HepG2 (cell line): Measurements from ENCODE around the gene JUND. TPM values are rescaled to one million over a fixed set of nuclear protein-coding genes. Genes with fewer than 3 reads are reported as not detected.

Source experiments
- AGO1 ChIP-seq: fragments of 200-400 bp; formaldehyde crosslinking; IDR thresholded peaks from 2 replicates; pipeline ENCODE4 v1.6.1; 2017; ENCODE audit warnings: mild to moderate bottlenecking, low read depth, low read length, moderate library complexity; ENCODE audit not compliant: poor library complexity, severe bottlenecking
- BHLHE40 ChIP-seq: IDR thresholded peaks from 2 replicates; pipeline ENCODE4 v1.6.1; 2011; ENCODE audit warnings: low read length, improper control_type of control experiment
- HNRNPH1 ChIP-seq: fragments of 200-400 bp; formaldehyde crosslinking; optimal IDR thresholded peaks from 2 replicates; pipeline ENCODE3; 2017; ENCODE audit warnings: mild to moderate bottlenecking, low read depth, low read length
- MBNL3 ChIP-seq: fragments of 250-450 bp; sonication (Bioruptor Pico); conservative IDR thresholded peaks from 2 replicates; pipeline ENCODE4 v1.8.0; 2022; ENCODE audit warnings: mild to moderate bottlenecking, inconsistent platforms
- ZNF777 ChIP-seq: sonication (generic); formaldehyde crosslinking; IDR thresholded peaks from 2 replicates; pipeline ENCODE4 v1.4.0; 2020; ENCODE audit warnings: missing genetic modification reagents
- ZNF788 ChIP-seq: sonication (generic); formaldehyde crosslinking; IDR thresholded peaks from 2 replicates; pipeline ENCODE4 v1.5.0; 2020; ENCODE audit warnings: mild to moderate bottlenecking, missing genetic modification reagents, borderline replicate concordance
- polyA plus RNA-seq, 8 experiments: library from polyadenylated mRNA; depleted of rRNA in 3 of 8; stranded (reverse) in 7 of 8; unstranded in 1 of 8; fragments of >200 nt; fragmentation: Illumina TruSeq in 4 of 8; extraction: Trizol in 4 of 8; gene quantifications; 2 replicates each; pipeline versions ENCODE4 v1.2.1 to v1.2.3, GENCODE V29; 2011 to 2016; ENCODE audit warnings: low read depth in 4 of 8, missing spikeins in 1 of 8, mixed read lengths in 1 of 8; ENCODE audit not compliant: insufficient read depth in 1 of 8
- total RNA-seq, 5 experiments: library from RNA; depleted of rRNA; stranded (reverse); fragments of >200 nt; fragmentation: Illumina TruSeq; extraction: Trizol; gene quantifications; 2 replicates each; pipeline ENCODE4 v1.2.3, GENCODE V29; 2016; ENCODE audit warnings: low read depth in 1 of 5
- TF ChIP-seq, protein P1 (sequence below): sonication (generic); formaldehyde crosslinking; IDR thresholded peaks from 2 replicates; pipeline ENCODE4 v1.4.0; 2020; ENCODE audit warnings: mild to moderate bottlenecking, missing genetic modification reagents
- TF ChIP-seq, protein P2 (sequence below): sonication (generic); formaldehyde crosslinking; IDR thresholded peaks from 2 replicates; pipeline ENCODE4 v1.8.1; 2023; ENCODE audit warnings: mild to moderate bottlenecking, inconsistent platforms, moderate library complexity, missing genetic modification reagents, borderline replicate concordance

JUND gene
- total and polyA plus RNA-seq, 2 of the 13 experiments (the other 11 are each of a cell fraction or from before 2014, with no cell fraction given): 41.2 to 59.8 TPM

DNA sequence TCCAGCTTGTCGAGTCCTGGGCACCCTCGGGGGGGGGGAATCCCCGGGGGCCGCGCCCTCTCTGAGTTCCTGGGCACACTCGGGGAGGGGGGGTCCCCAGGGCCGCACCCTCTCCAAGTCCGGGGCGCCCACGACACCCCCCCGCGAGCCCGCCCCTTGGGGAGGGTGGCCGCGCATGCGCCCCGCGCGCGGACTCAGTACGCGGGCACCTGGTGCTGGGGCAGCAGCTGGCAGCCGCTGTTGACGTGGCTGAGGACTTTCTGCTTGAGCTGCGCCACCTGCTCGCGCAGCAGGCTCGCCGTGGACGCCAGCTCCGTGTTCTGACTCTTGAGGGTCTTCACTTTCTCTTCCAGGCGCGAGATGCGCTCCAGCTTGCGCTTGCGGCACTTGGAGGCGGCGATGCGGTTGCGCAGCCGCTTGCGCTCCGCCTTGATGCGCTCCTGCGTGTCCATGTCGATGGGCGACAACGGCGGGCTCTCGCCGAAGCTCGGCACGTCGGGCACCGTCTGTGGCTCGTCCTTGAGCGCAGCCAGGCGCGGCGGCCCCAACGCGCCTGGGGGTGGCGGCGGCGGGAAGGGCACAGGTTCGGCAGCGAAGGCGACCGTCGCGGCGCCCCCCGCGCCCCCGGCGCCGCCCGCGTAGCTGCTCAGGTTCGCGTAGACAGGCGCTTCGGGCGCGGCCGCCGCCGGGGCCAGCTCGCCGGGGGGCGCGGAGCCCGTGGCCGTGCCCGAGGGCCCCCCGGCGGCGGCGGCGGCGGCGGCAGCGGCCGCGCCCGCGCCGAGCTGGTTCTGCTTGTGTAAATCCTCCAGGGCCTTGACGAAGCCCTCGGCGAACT is 958 bp downstream of the JUND start (continued):
- TF ChIP-seq, protein P1, sequence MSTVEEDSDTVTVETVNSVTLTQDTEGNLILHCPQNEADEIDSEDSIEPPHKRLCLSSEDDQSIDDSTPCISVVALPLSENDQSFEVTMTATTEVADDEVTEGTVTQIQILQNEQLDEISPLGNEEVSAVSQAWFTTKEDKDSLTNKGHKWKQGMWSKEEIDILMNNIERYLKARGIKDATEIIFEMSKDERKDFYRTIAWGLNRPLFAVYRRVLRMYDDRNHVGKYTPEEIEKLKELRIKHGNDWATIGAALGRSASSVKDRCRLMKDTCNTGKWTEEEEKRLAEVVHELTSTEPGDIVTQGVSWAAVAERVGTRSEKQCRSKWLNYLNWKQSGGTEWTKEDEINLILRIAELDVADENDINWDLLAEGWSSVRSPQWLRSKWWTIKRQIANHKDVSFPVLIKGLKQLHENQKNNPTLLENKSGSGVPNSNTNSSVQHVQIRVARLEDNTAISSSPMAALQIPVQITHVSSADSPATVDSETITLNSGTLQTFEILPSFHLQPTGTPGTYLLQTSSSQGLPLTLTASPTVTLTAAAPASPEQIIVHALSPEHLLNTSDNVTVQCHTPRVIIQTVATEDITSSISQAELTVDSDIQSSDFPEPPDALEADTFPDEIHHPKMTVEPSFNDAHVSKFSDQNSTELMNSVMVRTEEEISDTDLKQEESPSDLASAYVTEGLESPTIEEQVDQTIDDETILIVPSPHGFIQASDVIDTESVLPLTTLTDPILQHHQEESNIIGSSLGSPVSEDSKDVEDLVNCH (CRISPR knock-in tag): no peak
- TF ChIP-seq MBNL3 (CRISPR knock-in tag) (no peak), HNRNPH1 (no peak), ZNF777 (CRISPR knock-in tag) (no peak; the same call in 1 of the 2 replicates), AGO1 (no peak), BHLHE40 (no peak), ZNF788 (CRISPR knock-in tag) (no peak)
- TF ChIP-seq, protein P2, sequence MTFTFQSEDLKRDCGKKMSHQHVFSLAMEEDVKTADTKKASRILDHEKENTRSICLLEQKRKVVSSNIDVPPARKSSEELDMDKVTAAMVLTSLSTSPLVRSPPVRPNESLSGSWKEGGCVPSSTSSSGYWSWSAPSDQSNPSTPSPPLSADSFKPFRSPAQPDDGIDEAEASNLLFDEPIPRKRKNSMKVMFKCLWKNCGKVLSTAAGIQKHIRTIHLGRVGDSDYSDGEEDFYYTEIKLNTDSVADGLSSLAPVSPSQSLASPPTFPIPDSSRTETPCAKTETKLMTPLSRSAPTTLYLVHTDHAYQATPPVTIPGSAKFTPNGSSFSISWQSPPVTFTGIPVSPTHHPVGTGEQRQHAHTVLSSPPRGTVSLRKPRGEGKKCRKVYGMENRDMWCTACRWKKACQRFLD: no peak
- TF ChIP-seq, all 625 proteins: peak for 166
